Stimulated activated CD4-positive, alpha-beta T cell treated with anti-CD3 and anti-CD28 coated beads, Interleukin-4, amount 100 ng/mL, for 1 hour (primary cell): ENCODE measurements around the gene LILRA6.
"Not testable (repeated sequence)": the region's sequence is repeated elsewhere in the genome, so short reads cannot be mapped to it uniquely, and the experiment has no call there.

Experiments
- DNase-seq: peaks from one replicate; pipeline ENCODE4 v3.0.0-alpha.2; 2020

Gene LILRA6

DNA sequence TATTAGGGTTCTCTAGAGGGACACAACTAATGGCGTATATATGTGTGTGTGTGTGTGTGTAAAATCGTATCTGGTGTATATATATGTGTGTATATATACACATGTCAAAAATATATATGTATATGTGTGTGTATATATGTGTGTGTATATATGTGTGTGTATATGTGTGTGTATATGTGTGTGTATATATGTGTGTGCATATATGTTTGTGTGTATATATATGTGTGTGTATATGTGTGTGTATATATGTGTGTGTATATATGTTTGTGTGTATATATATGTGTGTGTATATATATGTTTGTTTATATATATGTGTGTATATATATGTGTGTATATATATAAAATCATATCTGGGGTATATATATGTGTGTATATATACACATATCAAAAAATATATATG is 19.9 kb upstream of the LILRA6 start:
- DNase-seq: no peak

DNA sequence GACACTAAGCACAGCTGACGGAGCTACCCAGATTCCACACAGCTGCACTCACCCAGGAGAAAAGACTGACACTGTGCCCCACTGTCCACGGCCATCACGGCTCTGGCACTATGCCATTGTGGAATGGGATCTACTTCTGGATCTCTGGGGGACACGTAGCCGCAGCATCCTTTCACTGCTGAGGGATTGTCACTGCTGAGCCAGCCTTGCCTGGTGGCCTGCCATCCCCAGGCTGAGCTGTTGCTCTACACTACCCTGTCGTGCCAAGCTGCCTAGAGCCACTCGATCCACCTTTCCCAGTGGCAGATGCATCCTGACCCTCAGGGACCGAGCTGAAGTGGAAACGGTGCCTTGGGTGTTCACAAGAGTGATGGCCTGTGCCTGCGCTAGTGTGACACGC is 19.5 kb upstream of the LILRA6 start:
- DNase-seq: no peak

DNA sequence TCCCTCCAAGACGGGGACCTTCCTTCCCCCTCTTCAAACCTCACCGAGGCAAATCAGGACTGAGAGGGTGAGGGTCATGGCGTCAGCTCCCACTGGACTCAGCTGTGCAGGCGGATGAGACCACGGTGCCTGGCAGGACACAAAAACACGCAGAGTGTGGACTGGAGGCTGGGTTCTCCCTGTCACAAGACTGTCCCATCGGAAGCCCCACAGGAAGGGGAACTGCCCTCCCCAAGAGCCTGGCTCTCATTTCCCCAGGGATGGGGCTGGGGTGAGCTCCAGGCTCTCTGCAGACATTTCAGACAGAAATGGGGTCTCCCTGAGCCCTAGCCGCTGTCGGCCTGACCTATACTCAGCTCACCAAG is 14.5 kb upstream of the LILRA6 start, which contains the start of gene LILRB5:
LILRB5 (minus strand) TSS at position 158 of the 365 bp plus-strand sequence; CDS start at position 78, 80 bp downstream.
- no peak for DNase-seq

DNA sequence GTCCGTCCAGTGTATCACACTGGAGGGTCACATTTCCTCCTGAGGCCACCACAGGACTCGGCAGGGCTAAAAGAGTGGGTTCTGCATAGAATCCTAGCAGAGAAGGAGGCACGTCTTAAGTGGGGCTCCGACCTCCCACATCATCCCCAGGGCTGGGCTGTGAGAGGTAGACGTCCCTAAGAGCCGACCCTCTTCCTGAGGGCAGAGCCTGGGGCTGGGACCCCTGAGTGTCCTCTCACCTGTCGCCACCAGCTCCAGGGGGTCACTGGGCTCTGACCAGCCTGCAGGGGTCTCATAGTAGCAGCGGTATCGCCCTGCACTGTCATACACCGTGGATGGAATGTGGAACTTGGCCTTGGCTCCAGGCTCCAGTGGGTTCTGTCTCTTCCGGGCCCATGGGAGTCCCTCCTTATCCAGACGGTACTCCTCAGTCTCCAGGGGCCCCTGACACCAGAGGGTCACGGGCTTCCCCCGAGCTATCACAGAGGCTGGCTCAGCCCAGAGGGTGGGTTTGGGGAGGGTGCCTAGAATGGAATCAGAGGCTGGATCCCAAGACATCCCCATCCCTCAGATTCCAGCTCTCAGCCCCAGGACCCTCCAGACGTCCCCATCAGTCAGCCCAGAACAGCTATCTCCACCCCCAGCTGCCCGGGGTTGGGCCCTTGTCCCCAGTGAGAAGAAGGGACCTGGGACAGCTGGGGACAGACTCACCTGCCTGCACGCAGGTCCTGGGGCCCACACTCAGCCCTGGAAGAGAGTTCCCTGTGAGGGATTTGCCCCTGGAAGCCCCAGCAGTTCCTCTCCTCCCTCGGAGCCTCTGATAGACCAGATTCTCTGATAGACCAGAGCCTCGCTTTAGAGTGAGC is 13.9 kb upstream of the LILRA6 start:
- no peak for DNase-seq

DNA sequence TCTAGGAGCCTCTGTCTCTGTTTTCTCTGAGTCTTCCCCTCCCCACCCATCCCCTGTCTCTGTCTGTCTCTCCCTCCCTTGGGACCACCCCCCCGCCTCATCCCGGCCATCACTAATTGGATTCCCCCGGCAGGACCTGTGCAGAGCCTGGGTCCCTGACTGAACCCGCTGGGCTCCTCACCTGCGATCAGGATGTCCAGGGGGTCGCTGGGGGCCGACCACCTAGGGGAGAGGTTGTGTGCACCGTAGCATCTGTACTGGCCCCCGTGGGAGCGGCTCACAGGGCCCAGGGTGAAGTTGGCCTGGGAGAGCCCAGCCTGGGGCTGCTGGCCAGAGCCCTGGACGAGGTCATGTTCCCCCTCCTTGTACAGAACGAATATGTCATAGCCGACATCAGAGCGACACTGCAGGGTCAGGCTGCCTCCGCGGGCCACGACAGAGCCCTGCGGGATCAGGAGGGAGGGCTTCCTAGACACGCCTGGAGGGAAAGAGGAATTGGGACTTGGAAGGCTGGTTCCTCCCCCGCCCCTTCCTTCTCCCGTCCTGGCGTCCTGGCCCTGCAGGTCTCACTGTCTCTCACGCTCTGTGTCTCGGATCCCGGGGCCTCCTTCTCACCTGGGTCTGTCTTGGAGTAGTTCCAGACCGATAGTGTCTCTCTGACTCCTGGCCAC is 12.7 kb upstream of the LILRA6 start:
- no peak for DNase-seq

DNA sequence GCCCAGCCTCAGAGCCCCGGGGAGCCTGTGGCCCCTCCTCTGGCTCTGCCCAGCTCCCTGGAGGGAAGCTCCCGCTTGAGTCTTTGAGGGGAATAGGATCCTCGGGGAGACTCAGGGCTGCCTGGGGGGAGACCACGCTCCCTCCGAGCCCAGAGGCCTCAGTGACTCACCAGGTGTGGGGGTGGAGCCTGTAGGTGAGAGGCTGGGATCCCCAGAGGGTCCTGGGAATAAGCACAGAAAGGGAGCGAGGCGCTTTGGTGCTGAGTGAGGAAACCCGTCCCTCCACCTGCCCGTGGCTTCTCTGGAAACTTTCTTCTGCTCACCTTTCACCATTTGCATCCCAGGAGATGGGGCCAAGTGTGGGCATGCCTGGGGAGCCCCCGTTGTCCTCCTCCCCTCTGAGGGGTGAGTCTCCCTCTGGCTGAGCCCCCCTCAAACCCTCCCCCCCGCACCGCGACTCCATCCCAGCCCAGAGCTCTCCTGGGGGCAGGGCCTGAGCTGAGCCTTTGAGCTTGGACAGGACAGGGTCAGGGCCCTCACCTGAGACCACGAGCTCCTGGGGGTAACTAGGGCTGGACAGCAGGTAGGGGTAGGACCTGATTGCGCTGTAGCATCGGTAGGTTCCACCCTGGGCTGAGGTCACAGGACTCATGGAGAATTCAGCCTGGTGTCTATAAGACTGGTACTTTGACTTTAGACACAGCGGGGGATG is 11.8 kb upstream of the LILRA6 start:
- no peak for DNase-seq

DNA sequence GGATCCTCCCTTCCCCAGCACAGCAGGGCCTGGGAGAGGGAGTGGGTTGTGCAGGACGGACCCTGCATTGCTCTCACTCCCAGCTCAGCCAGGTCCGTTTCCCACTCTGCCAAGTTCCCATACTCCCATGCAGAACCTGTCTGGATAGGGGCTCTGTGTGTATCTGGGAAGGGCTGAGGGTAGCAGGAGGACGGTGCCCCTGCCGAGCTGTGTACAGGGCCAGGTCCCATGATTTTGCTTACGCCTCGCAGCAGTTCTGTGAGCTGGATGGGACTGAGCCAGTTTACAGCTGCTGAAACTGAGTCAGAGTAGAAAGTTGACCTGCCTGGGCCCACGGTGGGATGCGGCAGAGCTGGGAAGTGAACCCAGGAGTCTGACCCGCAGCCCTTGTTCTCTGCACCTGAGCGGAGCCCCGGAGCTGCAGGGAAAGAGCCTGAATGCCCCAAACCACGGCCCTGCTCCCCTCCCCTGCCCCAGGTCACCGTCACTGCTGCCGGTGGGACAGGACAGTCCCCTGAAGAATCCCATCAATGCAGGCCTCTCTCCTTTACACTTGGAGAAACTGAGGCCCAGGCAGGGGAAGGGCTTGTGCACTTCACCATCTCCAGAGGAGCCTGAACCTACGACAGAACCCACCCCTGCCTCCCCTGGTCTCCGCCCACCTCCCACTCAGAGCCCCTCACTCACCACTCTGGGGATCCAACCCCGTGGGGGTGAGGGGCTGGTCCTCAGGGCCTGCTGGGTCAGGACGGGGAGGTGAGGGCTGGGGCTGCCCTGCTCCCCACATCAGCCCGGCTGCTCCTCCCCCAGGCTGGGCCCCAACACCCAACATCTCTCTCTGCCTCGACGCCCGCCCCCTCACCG is 11.0 kb upstream of the LILRA6 start:
- DNase-seq: no peak

DNA sequence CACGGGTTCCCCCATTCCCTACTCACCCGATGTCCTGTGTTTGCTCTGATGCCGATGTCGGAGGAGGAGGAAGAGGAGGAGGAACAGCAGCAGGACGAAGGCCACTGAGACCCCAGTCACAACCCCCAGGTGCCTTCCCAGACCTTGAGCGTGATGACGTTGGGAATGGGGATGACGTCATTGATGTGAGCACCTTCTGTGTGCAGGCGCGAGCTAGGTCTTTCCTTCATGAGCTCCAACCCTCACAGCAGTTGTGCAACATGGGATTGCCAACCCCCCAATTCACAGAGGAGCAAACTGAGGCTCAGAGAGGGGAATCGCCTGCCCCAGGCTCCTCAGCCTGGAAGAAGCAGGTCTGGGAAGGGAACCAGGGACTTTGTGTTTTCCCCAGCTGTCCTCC is 10.3 kb upstream of the LILRA6 start:
- no peak for DNase-seq

DNA sequence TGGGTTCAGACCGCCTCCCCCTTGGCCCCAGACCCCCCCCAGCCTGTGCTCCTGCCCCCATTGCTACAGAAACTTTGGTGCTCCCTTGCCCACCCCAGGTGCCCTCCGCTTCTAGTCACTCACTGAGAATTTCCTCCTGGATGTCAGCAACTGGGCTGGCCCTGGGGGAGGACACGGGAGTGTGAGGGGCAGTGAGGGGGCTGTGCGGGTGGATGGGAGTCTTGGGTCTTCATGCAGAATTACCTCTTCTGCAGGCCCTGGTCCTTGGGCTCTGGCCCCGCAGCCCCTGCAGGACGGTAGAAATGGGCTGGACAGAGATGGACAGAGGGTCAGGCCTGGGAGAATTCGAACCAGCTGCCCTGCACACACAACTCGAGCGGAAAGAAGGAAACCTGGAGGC is 9.7 kb upstream of the LILRA6 start:
- DNase-seq: no peak

DNA sequence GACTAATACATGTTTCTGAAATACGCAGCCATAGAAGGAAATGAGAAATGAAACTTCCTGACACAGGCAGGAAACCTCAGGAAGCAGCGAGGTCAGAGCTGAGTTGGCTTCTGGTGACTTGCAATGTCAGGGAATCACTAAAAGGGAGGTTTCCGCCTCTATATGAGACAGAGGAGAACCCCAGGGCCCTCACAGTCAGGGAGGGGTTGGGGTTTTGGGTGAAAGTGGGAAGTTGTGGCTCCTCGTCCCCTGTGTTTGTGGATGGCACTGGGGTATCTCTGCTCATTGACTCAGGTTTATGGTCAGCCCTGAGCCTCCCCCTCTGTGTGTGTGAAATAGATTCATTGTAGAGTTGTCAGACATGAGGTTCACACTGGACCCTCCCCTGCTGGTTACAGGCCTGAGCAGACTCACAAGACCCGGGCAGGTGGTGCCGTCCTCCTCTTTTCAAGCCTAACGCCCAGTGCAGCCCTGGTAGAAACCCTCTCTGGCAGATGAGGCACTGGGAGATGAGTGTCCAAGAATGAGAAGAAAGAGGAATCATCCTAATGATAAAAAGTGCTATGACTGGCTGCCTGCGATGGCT is 5.5 kb upstream of the LILRA6 start:
- DNase-seq: peak; percentile 14

DNA sequence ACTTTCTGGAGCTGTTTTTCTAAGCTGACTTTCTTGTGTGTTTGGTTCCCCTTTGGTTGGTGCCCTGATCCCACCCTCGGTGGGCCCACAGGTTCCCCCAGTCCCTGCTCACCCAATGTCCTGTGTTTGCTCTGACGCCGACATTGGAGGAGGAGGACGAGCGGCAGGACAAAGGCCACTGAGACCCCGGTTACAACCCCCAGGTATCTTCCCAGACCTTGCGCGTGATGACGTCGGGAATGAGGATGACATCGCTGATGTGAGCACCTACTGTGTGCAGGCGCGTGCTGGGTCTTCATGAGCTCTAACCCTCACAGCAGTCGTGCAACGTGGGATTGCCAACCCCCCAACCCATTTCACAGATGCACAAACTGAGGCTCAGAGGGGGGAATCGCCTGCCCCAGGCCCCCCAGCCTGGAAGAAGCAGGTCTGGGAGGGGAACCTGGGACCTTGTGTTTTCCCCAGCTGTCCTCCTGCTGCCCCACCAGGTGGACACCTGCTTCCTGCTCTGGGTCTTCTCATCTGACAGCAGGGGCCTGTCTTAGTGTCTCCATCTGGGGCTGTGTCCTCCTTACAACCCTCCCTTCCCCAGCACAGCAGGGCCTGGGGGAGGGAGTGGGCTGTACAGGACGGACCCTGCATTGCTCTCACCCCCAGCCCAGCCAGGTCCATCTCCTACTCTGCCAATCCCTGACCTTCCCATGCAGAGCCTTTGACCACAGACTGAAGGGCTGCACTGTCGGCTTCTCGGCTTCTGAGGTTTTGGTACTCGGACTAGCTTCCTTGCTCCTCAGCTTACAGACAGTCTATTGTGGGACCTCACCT is 4.7 kb upstream of the LILRA6 start:
- DNase-seq: no peak

DNA sequence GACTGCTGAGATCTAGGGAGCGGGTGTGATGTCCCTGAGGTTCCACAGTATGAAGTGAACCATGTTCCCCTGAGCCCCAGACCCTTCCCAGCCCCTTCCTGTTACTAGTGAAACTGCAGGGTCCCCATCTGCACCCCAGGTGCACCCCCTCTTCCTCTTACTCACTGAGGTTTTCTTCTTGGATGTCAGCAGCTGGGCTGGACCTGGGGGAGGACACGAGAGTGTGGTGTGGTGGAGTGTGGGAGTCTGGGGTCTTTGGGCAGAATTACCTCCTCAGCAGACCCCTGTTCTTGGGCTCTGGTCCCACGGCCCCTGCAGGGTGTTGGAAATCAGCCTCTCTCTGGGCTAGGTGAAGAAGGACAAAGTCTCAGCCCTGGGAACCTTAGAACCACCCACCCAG is 3.3 kb upstream of the LILRA6 start:
- DNase-seq: no peak

DNA sequence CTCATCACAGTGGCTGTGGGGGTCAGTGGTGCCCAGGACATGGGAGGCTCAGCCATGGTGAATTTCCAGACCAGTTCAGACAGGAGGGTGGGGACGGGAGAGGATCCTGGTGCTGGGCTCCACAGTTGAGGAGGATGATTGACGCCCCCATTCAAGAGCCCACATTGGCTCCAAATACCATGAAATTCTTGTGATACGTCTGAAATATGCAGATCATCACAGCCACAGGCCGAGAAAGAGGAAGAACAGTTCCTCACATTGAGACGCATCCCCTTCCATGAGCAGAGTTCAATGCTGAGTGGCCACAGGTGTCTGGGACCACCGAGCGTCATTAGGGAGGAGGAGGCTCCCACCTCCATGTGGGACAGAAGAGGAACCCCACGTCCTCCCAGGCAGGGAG is 1.2 kb upstream of the LILRA6 start:
- DNase-seq: not testable (repeated sequence)

DNA sequence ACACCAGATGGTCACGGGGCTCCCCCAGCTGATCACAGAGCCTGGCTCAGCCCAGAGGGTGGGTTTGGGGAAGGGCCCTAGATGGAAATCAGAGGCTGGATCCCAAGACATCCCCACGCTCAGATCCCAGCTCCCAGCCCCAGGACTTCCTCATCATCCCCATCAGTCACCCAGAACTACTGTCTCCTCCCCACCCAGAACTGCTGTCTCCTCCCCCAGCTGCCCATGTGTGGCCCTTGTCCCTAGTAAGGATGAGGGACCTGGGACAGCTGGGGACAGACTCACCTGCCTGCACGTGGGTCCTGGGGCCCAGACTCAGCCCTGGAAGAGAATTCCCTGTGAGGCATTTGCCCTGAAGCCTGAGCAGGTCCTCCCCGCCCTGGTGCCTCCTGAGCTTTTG is 356 bp downstream of the LILRA6 start:
- not testable (repeated sequence) for DNase-seq

DNA sequence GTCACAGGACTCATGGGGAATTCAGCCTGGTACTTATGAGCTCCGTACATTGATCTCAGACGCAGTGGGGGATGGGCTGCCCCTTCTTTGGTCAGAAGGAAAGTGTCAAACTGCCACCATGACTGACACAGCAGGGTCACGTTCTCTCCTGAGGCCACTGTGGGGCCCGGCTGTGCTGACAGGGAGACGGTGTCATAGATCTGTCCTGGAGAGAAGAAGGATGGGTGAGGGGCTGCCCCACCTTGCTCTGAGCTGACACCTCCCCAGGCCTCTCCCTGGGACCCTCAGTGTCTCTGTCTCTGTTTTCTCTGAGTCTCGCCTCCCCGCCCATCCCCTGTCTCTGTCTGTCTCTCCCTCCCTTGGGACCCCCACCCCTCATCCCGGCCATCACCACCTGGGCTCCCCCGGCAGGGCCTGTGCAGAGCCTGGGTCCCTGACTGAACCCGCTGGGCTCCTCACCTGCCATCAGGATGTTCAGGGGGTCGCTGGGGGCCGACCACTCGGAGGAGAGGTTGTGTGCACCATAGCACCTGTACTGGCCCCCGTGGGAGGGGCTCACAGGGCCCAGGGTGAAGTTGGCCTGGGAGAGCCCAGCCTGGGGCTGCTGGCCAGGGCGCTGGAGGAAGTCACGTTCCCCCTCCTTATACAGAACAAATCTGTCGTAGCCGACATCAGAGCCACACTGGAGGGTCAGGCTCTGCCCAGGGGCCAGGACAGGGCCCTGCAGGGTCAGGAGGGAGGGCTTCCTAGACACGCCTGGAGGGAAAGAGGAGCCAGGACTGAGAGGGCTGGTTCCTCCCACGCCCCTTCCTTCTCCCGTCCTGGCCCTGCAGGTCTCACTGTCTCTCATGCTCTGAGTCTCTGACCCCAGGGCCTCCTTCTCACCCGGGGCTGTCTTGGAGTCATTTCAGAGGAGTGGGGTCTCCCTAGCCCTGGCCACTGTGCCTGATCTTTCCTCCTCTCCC is 1.9 kb downstream of the LILRA6 start:
- not testable (repeated sequence) for DNase-seq

DNA sequence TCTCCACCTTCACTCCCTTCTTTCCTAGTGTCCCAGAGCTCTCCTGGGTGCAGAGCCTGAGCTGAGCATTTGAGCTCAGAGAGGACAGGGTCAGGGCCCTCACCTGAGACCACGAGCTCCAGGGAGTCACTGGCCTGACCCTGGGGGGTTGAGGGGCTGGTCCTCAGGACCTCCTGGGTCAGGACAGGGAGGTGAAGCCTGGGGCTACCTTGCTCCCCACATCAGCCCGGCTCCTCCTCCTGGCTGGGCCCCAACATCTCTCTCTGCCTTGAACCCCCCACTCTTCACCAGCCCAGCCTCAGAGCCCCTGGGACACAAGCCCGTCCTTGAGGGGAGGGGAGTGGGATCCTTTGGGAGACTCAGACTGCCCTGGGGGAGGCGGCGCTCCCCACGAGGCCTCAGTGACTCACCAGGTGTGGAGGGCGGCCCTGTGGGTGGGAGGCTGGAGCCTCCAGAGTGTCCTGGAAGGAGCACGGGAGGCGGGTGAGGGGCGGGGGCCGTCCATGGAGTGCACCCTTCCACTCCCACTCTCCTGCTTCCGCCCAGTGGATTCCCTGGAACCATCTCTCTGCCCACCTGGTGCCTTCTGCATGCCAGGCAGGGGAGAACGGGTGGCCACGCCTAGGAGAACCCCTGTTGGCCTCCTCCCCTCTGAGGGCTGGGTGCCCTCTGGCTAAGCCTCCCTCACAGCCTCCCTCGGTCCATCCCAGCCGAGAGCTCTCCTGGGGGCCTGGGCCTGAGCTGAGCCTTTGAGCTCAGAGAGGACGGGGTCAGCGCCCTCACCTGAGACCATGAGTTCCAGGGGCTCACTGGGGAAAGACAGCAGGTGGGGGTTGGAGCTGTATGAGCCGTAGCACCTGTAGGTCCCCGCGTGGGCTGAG is 2.9 kb downstream of the LILRA6 start:
- not testable (repeated sequence) for DNase-seq

DNA sequence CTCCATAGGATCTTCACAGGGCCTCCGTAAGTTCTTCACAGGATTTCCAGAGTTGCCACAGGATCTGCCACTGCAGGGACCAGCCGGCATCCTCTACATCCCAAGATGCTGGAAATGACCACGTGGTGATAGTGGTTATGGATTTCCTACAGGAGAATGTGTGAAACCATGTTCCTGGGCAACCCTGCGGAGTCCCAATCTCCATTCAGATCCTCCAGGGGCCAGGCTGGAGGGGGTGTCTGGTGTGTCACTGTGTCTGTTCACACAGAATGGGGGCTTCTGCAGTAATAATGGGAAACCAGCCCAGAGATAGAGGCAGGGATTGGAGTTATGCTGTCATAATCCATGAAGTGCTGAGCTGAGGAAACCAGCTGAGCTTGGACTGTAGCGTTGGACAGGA is 8.6 kb downstream of the LILRA6 start:
- no peak for DNase-seq

DNA sequence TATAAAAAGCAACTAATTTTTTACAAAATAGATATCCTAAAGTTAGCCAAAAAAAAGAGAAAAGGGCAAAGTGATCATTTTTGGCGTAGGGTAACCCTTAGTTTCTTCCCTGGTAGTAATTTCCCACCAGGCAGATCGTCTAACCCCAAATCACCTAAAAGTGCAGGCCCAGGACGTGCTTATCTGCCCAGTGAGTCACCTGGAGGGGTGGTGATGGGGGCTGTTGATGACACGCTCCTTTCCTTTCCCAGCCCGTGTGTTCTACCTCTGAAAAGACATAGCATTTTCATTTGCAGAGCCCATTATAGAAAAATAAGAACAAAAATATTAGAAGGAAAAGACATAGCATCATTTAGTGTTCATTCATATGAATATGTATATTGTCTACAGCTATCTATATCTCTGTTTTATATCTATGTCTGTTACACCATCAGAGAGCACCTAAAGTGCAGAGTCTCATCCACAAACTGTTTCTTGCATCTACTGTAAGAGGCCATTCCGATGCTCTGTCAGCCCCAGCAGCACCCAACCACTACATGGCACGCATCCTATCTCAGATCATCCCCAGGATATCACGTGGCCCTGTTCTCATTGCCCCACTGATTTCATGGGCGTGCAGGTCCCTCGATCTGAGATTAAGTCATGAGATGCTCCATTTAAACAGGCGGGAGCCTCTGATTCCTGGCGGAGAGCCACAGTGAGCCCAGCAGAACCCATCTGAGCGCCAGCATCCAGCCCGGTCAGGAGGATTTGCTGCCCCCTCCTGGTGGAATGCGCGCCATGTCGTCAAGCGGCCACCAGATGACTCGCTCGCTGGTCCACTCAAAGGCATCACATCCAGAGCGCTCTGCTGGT is 11.3 kb downstream of the LILRA6 start:
- DNase-seq: peak; percentile 84
